GM12892 (cell line): ENCODE results near the gene COX4I1.

ENCODE experiments used
- POLR2A ChIP-seq: IDR thresholded peaks from 2 replicates; pipeline ENCODE4 v1.6.1; 2011; ENCODE audit warnings: low read depth, low read length, control low read depth
- POLR2AphosphoS5 ChIP-seq: IDR thresholded peaks from 2 replicates; pipeline ENCODE4 v1.6.1; 2011; ENCODE audit warnings: low read depth, low read length, control low read depth
- TAF1 ChIP-seq: IDR thresholded peaks from 2 replicates; pipeline ENCODE4 v1.6.1; 2011; ENCODE audit warnings: low read depth, mild to moderate bottlenecking, control low read depth, low read length, borderline replicate concordance

GRCh38 chr16:85770741-85771140 is 28.8 kb upstream of the COX4I1 start:
- TF ChIP-seq POLR2A (no peak), POLR2AphosphoS5 (no peak), TAF1 (no peak)
